Tongue (tissue), 2 donors: Measurements from ENCODE around the gene MYLK3. TPM values are rescaled to one million over a fixed set of nuclear protein-coding genes. Genes with fewer than 3 reads are reported as not detected.
"Not testable (repeated sequence)": the region's sequence is repeated elsewhere in the genome, so short reads cannot be mapped to it uniquely, and the experiment has no call there.

Experiments
- DNase-seq: peaks from one replicate; pipeline ENCODE4 v3.0.0-alpha.2; 2015
- total RNA-seq: library from RNA; depleted of rRNA; stranded (reverse); fragments of >200 nt; gene quantifications from one replicate; pipeline ENCODE4 v1.2.3, GENCODE V29; 2014

Gene MYLK3
- total RNA-seq = 80.8 TPM

- DNase-seq = peak; percentile 66
Observed at GRCh38 chr16:46747777-46748651, at the start of gene MYLK3. Gene MYLK3, minus strand, starts transcription at chr16:46748344. Its CDS starts 151 bp downstream, at chr16:46748193.

GRCh38 chr16:46797501-46797900 is 49.4 kb upstream of the MYLK3 start:
- no peak for DNase-seq

GRCh38 chr16:46796764-46797269 is 48.7 kb upstream of the MYLK3 start:
- no peak for DNase-seq

- DNase-seq = no peak
Observed at GRCh38 chr16:46793841-46794240, 45.7 kb upstream of the MYLK3 start.

- DNase-seq = peak; percentile 3
Observed at GRCh38 chr16:46790599-46791270, 42.6 kb upstream of the MYLK3 start.

- peak; percentile 45 for DNase-seq
Observed at GRCh38 chr16:46789499-46790414, 41.6 kb upstream of the MYLK3 start.

GRCh38 chr16:46788891-46789474 is 40.8 kb upstream of the MYLK3 start:
- DNase-seq = no peak

DNA sequence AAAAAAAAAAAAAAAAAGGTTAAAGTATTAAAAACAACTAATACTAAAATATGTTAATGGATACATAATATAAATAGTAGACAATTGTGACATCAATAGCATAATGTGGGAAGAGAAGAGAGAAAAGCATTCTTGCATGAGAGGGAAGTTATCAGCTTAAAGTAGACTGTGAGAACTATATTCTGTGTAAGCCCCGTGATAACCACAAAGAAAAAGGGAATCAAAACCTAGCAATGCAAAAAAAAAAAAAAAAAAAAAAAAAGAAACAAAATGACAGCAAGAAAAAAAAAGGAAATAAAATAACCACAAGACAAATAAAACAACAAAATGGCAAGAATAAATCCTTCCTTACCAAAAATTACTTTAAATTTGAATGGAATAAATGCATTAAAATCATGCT is 39.8 kb upstream of the MYLK3 start:
- no peak for DNase-seq

GRCh38 chr16:46785076-46785845 is 37.1 kb upstream of the MYLK3 start:
- no peak for DNase-seq

GRCh38 chr16:46784569-46784968 is 36.4 kb upstream of the MYLK3 start:
- DNase-seq = not testable (repeated sequence)

DNA sequence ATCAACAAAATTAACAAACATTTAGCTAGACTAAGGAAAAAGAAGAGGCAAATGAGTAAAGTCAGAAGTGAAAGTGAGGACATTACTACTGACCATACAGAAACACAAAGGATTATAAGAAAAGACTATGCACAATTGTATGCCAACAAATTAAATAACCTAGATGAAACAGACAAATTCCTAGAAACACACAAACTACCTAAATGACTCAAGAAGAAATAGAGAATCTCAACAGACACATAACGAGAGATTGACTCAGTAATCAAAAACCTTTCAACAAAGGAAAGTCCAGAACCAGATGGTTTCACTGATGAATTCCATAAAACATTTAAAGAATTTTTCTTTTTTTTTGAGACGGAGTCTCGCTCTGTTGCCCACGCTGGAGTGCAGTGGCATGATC is 35.7 kb upstream of the MYLK3 start:
- DNase-seq = no peak

- DNase-seq = no peak
Observed at GRCh38 chr16:46782320-46782719, 34.2 kb upstream of the MYLK3 start.

DNA sequence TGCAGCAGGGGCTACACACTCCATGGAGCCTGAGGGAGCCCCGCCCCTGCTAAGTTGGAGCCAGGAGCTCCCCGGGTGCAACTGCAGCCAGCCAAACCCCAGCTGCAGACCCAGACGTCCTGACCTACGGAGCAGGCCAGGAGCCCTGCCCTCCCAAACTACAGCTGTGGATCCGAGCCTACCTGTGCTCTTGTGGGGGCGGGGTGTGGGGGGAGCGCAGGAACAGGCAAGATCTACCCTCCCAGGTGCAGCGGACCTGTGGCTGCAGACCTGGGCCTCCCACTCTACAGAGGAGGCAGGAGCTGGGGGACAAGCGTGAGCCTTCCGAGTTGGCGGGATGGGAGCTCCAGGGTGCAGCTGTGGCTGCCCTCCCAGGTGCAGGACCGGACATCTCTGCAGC is 29.7 kb upstream of the MYLK3 start:
- no peak for DNase-seq

DNA sequence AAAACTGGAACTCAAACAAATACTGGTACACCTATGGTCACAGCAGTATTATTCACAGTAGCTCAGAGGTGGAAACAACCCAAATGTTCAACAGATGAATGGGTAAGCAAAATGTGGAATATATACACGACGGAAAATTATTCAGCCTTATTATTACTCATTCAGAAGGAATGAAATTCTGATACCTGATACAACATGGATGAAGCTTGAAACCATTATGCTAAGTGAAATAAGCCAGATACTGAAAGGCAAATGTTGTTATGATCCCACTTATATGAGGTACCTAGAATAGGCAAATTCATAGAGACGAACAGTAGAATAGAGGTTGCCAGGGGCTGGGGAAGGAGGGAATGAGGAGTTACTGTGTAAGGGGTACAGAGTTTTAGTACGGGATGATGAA is 27.1 kb upstream of the MYLK3 start:
- no peak for DNase-seq

- no peak for DNase-seq
Observed at GRCh38 chr16:46774743-46775177, 26.6 kb upstream of the MYLK3 start.

DNA sequence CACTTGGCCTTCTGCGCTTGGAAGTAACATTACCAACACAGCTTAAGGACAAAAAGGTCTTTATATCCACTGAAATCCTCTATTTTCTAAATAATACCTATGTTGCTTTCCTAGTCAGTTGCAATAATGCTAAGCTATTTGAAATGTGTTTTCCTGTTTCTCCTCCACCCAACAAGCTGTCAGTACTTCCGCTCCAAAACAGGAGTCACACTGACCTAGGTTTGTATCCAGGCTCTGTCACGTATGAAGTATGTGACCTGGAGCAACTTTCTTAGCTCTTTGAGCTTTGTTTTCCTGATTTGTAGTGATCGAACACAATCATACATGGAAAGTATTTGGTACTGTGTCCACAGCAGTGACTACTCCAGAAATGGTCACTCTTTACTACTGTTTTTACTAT is 24.3 kb upstream of the MYLK3 start:
- no peak for DNase-seq

- peak; percentile 73 for DNase-seq
Observed at GRCh38 chr16:46768809-46769208, 20.7 kb upstream of the MYLK3 start.

- no peak for DNase-seq
Observed at GRCh38 chr16:46765050-46765449, 16.9 kb upstream of the MYLK3 start.

GRCh38 chr16:46763147-46763546 is 15.0 kb upstream of the MYLK3 start:
- peak; percentile 75 for DNase-seq

- peak; percentile 14 for DNase-seq
Observed at GRCh38 chr16:46762583-46762982, 14.4 kb upstream of the MYLK3 start.

GRCh38 chr16:46759309-46759708 is 11.2 kb upstream of the MYLK3 start:
- DNase-seq = no peak
